Astrocyte (in vitro differentiated cells and primary cell): Measurements from ENCODE around the gene SLC25A17. TPM values are rescaled to one million over a fixed set of nuclear protein-coding genes. Genes with fewer than 3 reads are reported as not detected.

Source experiments
- DNase-seq: peaks from one replicate; pipeline ENCODE4 v3.0.0-alpha.2; 2010; ENCODE audit warnings: low read depth
- FAIRE-seq: peaks from 2 replicates; lab custom pipeline; 2011; peaks lifted over from hg19 to GRCh38; lab: Jason Lieb, UNC
- H2AFZ ChIP-seq: 2 replicates; pipeline ENCODE4 v1.6.0; 2012; ENCODE audit warnings: low read depth, low read length, inconsistent platforms
- H3K27ac ChIP-seq: 2 replicates; pipeline ENCODE4 v1.5.1; 2011; ENCODE audit warnings: low read depth, low read length, inconsistent platforms
- H3K27me3 ChIP-seq: 2 replicates; pipeline ENCODE4 v1.6.0; 2011; ENCODE audit warnings: low read length, inconsistent platforms; ENCODE audit not compliant: insufficient read depth
- H3K36me3 ChIP-seq: 2 replicates; pipeline ENCODE4 v1.5.1; 2011; ENCODE audit warnings: low read length, inconsistent platforms; ENCODE audit not compliant: insufficient read depth
- H3K4me1 ChIP-seq: 2 replicates; pipeline ENCODE4 v1.5.1; 2011; ENCODE audit warnings: low read length, inconsistent platforms; ENCODE audit not compliant: insufficient read depth
- H3K4me2 ChIP-seq: 2 replicates; pipeline ENCODE4 v1.6.0; 2012; ENCODE audit warnings: low read length, inconsistent platforms
- H3K4me3 ChIP-seq: 2 replicates; pipeline ENCODE4 v1.5.1; 2011; ENCODE audit warnings: low read depth, mild to moderate bottlenecking, low read length, inconsistent platforms; ENCODE audit not compliant: insufficient read depth
- H3K79me2 ChIP-seq: 2 replicates; pipeline ENCODE4 v1.6.0; 2012; ENCODE audit warnings: mild to moderate bottlenecking, low read length, inconsistent platforms; ENCODE audit not compliant: insufficient read depth
- H3K9ac ChIP-seq: 2 replicates; pipeline ENCODE4 v1.6.0; 2012; ENCODE audit warnings: mild to moderate bottlenecking, low read length, inconsistent platforms
- H3K9me3 ChIP-seq: 2 replicates; pipeline ENCODE4 v1.5.1; 2012; ENCODE audit warnings: low read depth, mild to moderate bottlenecking, low read length, inconsistent platforms; ENCODE audit not compliant: insufficient read depth
- H4K20me1 ChIP-seq: 2 replicates; pipeline ENCODE4 v1.6.0; 2012; ENCODE audit warnings: low read length, inconsistent platforms; ENCODE audit not compliant: insufficient read depth
- H3K27ac Mint-ChIP-seq: one replicate; pipeline ENCODE4 v1.8.0; 2021; ENCODE audit warnings: mild to moderate bottlenecking, mixed read lengths; ENCODE audit not compliant: unreplicated experiment
- H3K27me3 Mint-ChIP-seq: one replicate; pipeline ENCODE4 v1.8.0; 2021; ENCODE audit warnings: low read depth, mixed read lengths; ENCODE audit not compliant: unreplicated experiment
- H3K36me3 Mint-ChIP-seq: one replicate; pipeline ENCODE4 v1.8.0; 2021; ENCODE audit warnings: low read depth, mixed read lengths; ENCODE audit not compliant: unreplicated experiment
- H3K4me1 Mint-ChIP-seq: one replicate; pipeline ENCODE4 v1.8.0; 2021; ENCODE audit warnings: low read depth, mixed read lengths; ENCODE audit not compliant: unreplicated experiment
- H3K4me3 Mint-ChIP-seq: one replicate; pipeline ENCODE4 v1.8.0; 2021; ENCODE audit warnings: mild to moderate bottlenecking, moderate library complexity, mixed read lengths; ENCODE audit not compliant: unreplicated experiment
- H3K9me3 Mint-ChIP-seq: one replicate; pipeline ENCODE4 v1.8.0; 2021; ENCODE audit warnings: mild to moderate bottlenecking, mixed read lengths; ENCODE audit not compliant: unreplicated experiment
- CTCF ChIP-seq: IDR thresholded peaks from 2 replicates; pipeline ENCODE4 v1.5.1; 2011; ENCODE audit warnings: low read depth, mild to moderate bottlenecking, inconsistent platforms, low read length, moderate library complexity; ENCODE audit not compliant: insufficient read depth
- EZH2 ChIP-seq: IDR thresholded peaks from 2 replicates; pipeline ENCODE4 v1.6.1; 2012; ENCODE audit warnings: mild to moderate bottlenecking, low read length, inconsistent platforms; ENCODE audit not compliant: insufficient read depth
- total RNA-seq: library from RNA; stranded (reverse); gene quantifications from 2 replicates; pipeline ENCODE4 v1.2.1, GENCODE V29; 2021

Gene SLC25A17
- total RNA-seq, 1 donor from 2014 or later, result 24.8 TPM

GRCh38 chr22:40769761-40770160 is 49.4 kb downstream of the SLC25A17 start:
- no peak for FAIRE-seq
- Mint-ChIP-seq H3K27ac (no peak overlapping the region), H3K4me1 (no peaks in the 10 kb centered on the region), H3K9me3 (no peaks in the 10 kb centered on the region), H3K4me3 (no peak overlapping the region), H3K36me3 (peaks cover 12% of the 10 kb centered on the region), H3K27me3 (no peaks in the 10 kb centered on the region)
- Histone ChIP-seq H2AFZ (no peak overlapping the region), H3K27ac (no peak overlapping the region), H3K9me3 (no peaks in the 10 kb centered on the region), H4K20me1 (no peaks in the 10 kb centered on the region), H3K4me3 (no peak overlapping the region), H3K79me2 (no peaks in the 10 kb centered on the region), H3K27me3 (no peaks in the 10 kb centered on the region), H3K9ac (no peak overlapping the region), H3K36me3 (peaks cover 17% of the 10 kb centered on the region), H3K4me2 (no peak overlapping the region), H3K4me1 (no peaks in the 10 kb centered on the region)
- TF ChIP-seq CTCF (no peak), EZH2 (no peak)
- no peak for DNase-seq

- Histone ChIP-seq H3K4me2 (no peak overlapping the region), H4K20me1 (no peaks in the 10 kb centered on the region), H3K4me3 (no peak overlapping the region), H3K9ac (no peak overlapping the region), H3K27me3 (no peaks in the 10 kb centered on the region), H3K79me2 (no peaks in the 10 kb centered on the region), H3K36me3 (peaks cover 11% of the 10 kb centered on the region), H3K9me3 (no peaks in the 10 kb centered on the region), H3K4me1 (no peaks in the 10 kb centered on the region), H2AFZ (no peak overlapping the region), H3K27ac (no peak overlapping the region)
- Mint-ChIP-seq H3K4me3 (no peak overlapping the region), H3K4me1 (no peaks in the 10 kb centered on the region), H3K27ac (no peak overlapping the region), H3K9me3 (no peaks in the 10 kb centered on the region), H3K27me3 (no peaks in the 10 kb centered on the region), H3K36me3 (peaks cover 10% of the 10 kb centered on the region)
- no peak for TF ChIP-seq CTCF
- TF ChIP-seq EZH2, result no peak
- FAIRE-seq (no peak), DNase-seq (no peak)
Measured at GRCh38 chr22:40768206-40768605, 50.9 kb downstream of the SLC25A17 start.

- no peak overlapping the region for H3K4me3 ChIP-seq
- H3K4me3 Mint-ChIP-seq, result no peak overlapping the region
- H3K79me2 ChIP-seq, result no peaks in the 10 kb centered on the region
- H3K9me3 ChIP-seq, result no peaks in the 10 kb centered on the region
- H3K27ac ChIP-seq, result no peak overlapping the region
- H3K9ac ChIP-seq, result no peak overlapping the region
- no peaks in the 10 kb centered on the region for H3K9me3 Mint-ChIP-seq
- H3K4me1 Mint-ChIP-seq, result no peaks in the 10 kb centered on the region
- H3K27ac Mint-ChIP-seq, result no peak overlapping the region
- DNase-seq, result no peak
- H3K36me3 Mint-ChIP-seq, result peaks cover 10% of the 10 kb centered on the region
- H3K4me2 ChIP-seq, result no peak overlapping the region
- no peaks in the 10 kb centered on the region for H3K27me3 ChIP-seq
- no peaks in the 10 kb centered on the region for H3K27me3 Mint-ChIP-seq
- H4K20me1 ChIP-seq, result no peaks in the 10 kb centered on the region
- H2AFZ ChIP-seq, result no peak overlapping the region
- no peaks in the 10 kb centered on the region for H3K4me1 ChIP-seq
- no peak for FAIRE-seq
- H3K36me3 ChIP-seq, result peaks cover 5% of the 10 kb centered on the region
- TF ChIP-seq EZH2, result no peak
- TF ChIP-seq CTCF, result no peak
Measured at GRCh38 chr22:40766956-40767355, 52.2 kb downstream of the SLC25A17 start.
